Muscle layer of colon (tissue), 2 donors: ENCODE data around the gene FOXD2.
"Not testable (repeated sequence)": the region's sequence is repeated elsewhere in the genome, so short reads cannot be mapped to it uniquely, and the experiment has no call there.

Experiments used
- H3K27ac ChIP-seq: one replicate; pipeline ENCODE4 v1.7.0; 2013; ENCODE audit warnings: low read depth, mild to moderate bottlenecking, low read length, moderate library complexity
- H3K27me3 ChIP-seq, 2 donors: one replicate each; pipeline ENCODE4 v1.7.0; 2013; ENCODE audit warnings: low read length in 2 of 2, mild to moderate bottlenecking in 2 of 2; ENCODE audit not compliant: insufficient read depth in 2 of 2, control insufficient read depth in 1 of 2
- H3K36me3 ChIP-seq: one replicate; pipeline ENCODE4 v1.7.0; 2013; ENCODE audit warnings: mild to moderate bottlenecking, low read length; ENCODE audit not compliant: insufficient read depth
- H3K4me1 ChIP-seq: one replicate; pipeline ENCODE4 v1.7.0; 2013; ENCODE audit warnings: mild to moderate bottlenecking, low read length; ENCODE audit not compliant: insufficient read depth
- H3K4me3 ChIP-seq, 2 donors: one replicate each; pipeline ENCODE4 v1.7.0; 2013; ENCODE audit warnings: low read length in 2 of 2, low read depth in 1 of 2, mild to moderate bottlenecking in 1 of 2, moderate library complexity in 1 of 2
- H3K9ac ChIP-seq: one replicate; pipeline ENCODE4 v1.7.0; 2013; ENCODE audit warnings: low read length
- H3K9me3 ChIP-seq: one replicate; pipeline ENCODE4 v1.7.0; 2013; ENCODE audit warnings: mild to moderate bottlenecking, low read length
- donor health status: abdominal sarcoma.
- donor health status: Adenocarcinoma of cecum.

The FOXD2 gene

DNA sequence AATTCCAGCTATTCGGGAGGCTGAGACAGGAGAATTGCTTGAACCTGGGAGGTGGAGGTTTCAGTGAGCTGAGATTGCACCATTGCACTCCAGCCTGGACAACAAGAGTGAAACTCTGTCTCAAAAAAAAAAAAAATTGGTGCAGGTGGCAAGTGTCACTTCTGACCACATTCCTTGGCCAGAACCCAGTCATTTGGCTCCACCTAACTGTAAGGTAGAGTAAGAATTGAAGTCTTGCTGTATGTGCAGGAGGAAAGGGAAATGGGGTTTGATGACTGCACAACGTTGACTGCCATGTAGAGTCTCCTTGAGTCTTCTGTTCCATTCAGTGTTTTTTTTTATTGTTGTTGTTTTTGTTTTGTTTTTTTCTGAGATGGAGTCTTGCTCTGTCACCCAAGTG is 16.1 kb downstream of the FOXD2 start:
- not testable (repeated sequence) for H3K27ac ChIP-seq, H3K9ac ChIP-seq, H3K9me3 ChIP-seq, H3K4me3 ChIP-seq, H3K4me1 ChIP-seq, H3K36me3 ChIP-seq
- H3K27me3 ChIP-seq: peaks cover 9 to 27% of the 10 kb centered on the region in 2 donors

- Histone ChIP-seq H3K9me3 (peaks cover 2% of the 10 kb centered on the region), H3K27me3 (peaks cover 0 to 22% of the 10 kb centered on the region in 2 donors), H3K4me3 (no peak overlapping the region), H3K9ac (no peak overlapping the region), H3K36me3 (no peaks in the 10 kb centered on the region), H3K4me1 (no peaks in the 10 kb centered on the region), H3K27ac (no peak overlapping the region)
These were observed 18.4 kb downstream of the FOXD2 start for GRCh38 chr1:47456250-47456649.

DNA sequence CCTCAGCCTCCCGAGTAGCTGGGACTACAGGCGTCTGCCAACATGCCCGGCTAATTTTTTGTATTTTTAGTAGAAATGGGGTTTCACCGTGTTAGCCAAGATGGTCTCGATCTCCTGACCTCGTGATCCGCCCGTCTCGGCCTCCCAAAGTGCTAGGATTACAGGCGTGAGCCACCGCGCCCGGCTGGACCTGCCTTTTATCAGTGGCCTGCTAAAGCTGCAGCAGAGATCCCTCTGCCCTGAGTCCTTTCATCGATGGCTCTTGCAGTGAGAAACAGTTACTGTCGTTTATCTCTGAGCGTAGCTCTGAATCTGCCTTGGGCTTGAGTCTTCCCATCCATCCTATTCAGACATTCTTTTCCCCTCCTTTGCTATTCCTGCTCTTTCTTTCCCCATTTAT is 19.7 kb downstream of the FOXD2 start:
- peaks cover 0 to 29% of the 10 kb centered on the region in 2 donors for H3K27me3 ChIP-seq
- H3K9ac ChIP-seq, H3K9me3 ChIP-seq, H3K4me3 ChIP-seq, H3K27ac ChIP-seq, H3K36me3 ChIP-seq, H3K4me1 ChIP-seq: not testable (repeated sequence)

GRCh38 chr1:47459253-47459788 is 21.5 kb downstream of the FOXD2 start:
- Histone ChIP-seq H3K9ac (no peak overlapping the region), H3K27me3 (peaks cover 0 to 29% of the 10 kb centered on the region in 2 donors)

GRCh38 chr1:47460040-47460439 is 22.2 kb downstream of the FOXD2 start:
- Histone ChIP-seq H3K27ac (no peak overlapping the region), H3K36me3 (no peaks in the 10 kb centered on the region), H3K4me3 (no peak overlapping the region), H3K9me3 (peaks cover 2% of the 10 kb centered on the region), H3K4me1 (no peaks in the 10 kb centered on the region), H3K9ac (no peak overlapping the region), H3K27me3 (peaks cover 0 to 29% of the 10 kb centered on the region in 2 donors)

More at GRCh38 chr1:47459253-47459788, 21.5 kb downstream of the FOXD2 start:
- Histone ChIP-seq H3K4me3 (no peak overlapping the region), H3K9me3 (peaks cover 2% of the 10 kb centered on the region), H3K4me1 (no peaks in the 10 kb centered on the region), H3K36me3 (no peaks in the 10 kb centered on the region), H3K27ac (no peak overlapping the region)

DNA sequence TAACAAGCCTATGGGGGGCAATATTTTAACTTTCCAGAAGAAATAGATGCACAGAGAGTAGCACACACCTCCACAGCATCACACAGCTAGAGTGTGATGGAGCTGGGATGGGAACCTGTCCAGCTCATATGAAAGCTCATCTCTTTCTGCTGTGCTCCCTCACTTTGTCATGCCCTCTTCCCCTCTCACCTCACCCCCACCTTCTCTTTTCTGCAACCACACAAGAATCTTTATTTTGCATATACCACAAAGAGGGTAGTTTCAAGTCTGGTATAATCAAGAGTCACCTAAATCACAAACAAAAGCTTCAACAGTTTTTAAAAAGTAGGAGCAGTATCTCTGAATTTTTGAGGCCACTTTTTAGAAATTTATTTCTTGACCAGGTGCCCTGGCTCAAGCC is 22.6 kb downstream of the FOXD2 start:
- Histone ChIP-seq H3K4me1 (no peaks in the 10 kb centered on the region), H3K27me3 (peaks cover 0 to 29% of the 10 kb centered on the region in 2 donors), H3K4me3 (no peak overlapping the region), H3K9me3 (peaks cover 2% of the 10 kb centered on the region), H3K36me3 (no peaks in the 10 kb centered on the region), H3K27ac (no peak overlapping the region), H3K9ac (no peak overlapping the region)

GRCh38 chr1:47465605-47466004 is 27.8 kb downstream of the FOXD2 start:
- H3K9me3 ChIP-seq: no peaks in the 10 kb centered on the region
- H3K36me3 ChIP-seq: no peaks in the 10 kb centered on the region
- H3K27me3 ChIP-seq: peaks cover 4 to 10% of the 10 kb centered on the region in 2 donors
- no peak overlapping the region for H3K9ac ChIP-seq
- no peak overlapping the region for H3K27ac ChIP-seq
- H3K4me3 ChIP-seq: no peak overlapping the region
- H3K4me1 ChIP-seq: no peaks in the 10 kb centered on the region

GRCh38 chr1:47468709-47469389 is 31.0 kb downstream of the FOXD2 start:
- Histone ChIP-seq H3K9ac (no peak overlapping the region), H3K27me3 (peaks cover 0 to 4% of the 10 kb centered on the region in 2 donors), H3K4me1 (no peaks in the 10 kb centered on the region), H3K4me3 (no peak overlapping the region), H3K9me3 (no peaks in the 10 kb centered on the region), H3K27ac (no peak overlapping the region), H3K36me3 (no peaks in the 10 kb centered on the region)

- Histone ChIP-seq H3K4me3 (no peak overlapping the region), H3K27ac (no peak overlapping the region), H3K4me1 (no peaks in the 10 kb centered on the region), H3K27me3 (peaks cover 0 to 4% of the 10 kb centered on the region in 2 donors), H3K9me3 (no peaks in the 10 kb centered on the region), H3K9ac (no peak overlapping the region), H3K36me3 (no peaks in the 10 kb centered on the region)
These were observed 31.5 kb downstream of the FOXD2 start for GRCh38 chr1:47469390-47469759.

GRCh38 chr1:47469910-47470309 is 32.1 kb downstream of the FOXD2 start:
- Histone ChIP-seq H3K27ac (no peak overlapping the region), H3K36me3 (no peaks in the 10 kb centered on the region), H3K4me3 (no peak overlapping the region), H3K9me3 (no peaks in the 10 kb centered on the region), H3K9ac (no peak overlapping the region), H3K4me1 (no peaks in the 10 kb centered on the region), H3K27me3 (peaks cover 0 to 4% of the 10 kb centered on the region in 2 donors)

- Histone ChIP-seq H3K36me3 (no peaks in the 10 kb centered on the region), H3K27me3 (no peaks in the 10 kb centered on the region), H3K9me3 (no peaks in the 10 kb centered on the region), H3K9ac (no peak overlapping the region), H3K27ac (no peak overlapping the region), H3K4me3 (no peak overlapping the region), H3K4me1 (no peaks in the 10 kb centered on the region)
These were observed 33.3 kb downstream of the FOXD2 start for GRCh38 chr1:47471163-47471562.
